ENCODE data around the gene ANO8.
"Not testable (repeated sequence)": the region's sequence is repeated elsewhere in the genome, so short reads cannot be mapped to it uniquely, and the experiment has no call there.

The ANO8 gene

DNA sequence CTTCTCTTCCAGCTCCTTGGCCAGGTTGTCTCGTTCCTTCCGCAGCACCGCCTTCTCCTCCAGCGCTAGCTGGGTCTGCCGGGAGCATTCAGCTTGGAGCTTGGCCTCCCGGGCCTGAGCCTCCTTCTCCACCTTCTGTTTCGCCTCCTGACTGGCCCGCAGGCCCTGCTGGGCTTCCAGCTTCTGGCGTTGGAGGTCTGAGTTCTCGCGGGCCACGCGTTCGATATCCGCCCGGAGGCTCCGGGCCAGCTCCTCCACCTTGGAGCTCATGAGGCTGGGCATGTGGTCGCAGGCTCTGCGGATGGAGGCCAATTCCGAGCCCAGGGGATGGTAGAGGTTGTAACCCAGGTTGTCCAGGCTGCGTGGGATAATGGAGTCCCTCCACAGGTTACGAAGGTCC lies 30.7 kb upstream of the ANO8 start:
- no peak overlapping the region for H3K4me3 ChIP-seq (ENCODE audit: low read length)
- TF ChIP-seq CTCF (IDR thresholded peaks at IDR 0.05; ENCODE audit: insufficient read depth, low read depth, low read length, missing control alignments) = no peak
- no peak for DNase-seq (ENCODE audit: low read depth)

DNA sequence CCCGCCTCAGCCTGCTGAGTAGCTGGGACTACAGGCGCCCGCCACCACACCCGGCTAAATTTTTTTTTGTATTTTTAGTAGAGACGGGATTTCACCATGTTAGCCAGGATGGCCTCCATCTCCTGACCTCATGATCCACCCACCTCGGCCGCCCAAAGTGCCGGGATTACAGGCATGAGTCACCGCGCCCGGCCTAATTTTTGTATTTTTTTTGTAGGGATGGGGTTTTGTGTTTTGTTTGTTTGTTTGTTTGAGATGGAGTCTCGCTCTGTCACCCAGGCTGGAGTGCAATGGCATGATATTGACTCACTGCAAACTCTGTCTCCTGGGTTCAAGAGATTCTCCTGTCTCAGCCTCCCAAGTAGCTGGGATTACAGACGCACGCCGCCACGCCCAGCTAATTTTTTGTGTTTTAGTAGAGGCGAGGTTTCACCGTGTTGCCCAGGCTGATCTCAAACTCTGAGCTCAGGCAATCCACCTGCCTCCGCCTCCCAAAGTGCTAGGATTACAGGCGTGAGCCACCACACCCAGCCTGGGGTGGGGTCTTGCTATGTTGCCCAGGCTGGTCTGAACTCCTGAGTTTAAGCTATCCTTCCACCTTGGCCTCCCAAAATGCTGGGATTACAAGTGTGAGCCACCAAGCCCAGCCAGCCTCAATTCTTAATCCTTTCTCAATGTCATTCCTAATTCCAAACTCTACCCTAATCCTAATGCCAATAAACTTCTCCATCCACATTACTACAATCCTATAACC lies 29.4 kb upstream of the ANO8 start:
- H3K4me3 ChIP-seq (ENCODE audit: low read length); DNase-seq (ENCODE audit: low read depth): not testable (repeated sequence)

DNA sequence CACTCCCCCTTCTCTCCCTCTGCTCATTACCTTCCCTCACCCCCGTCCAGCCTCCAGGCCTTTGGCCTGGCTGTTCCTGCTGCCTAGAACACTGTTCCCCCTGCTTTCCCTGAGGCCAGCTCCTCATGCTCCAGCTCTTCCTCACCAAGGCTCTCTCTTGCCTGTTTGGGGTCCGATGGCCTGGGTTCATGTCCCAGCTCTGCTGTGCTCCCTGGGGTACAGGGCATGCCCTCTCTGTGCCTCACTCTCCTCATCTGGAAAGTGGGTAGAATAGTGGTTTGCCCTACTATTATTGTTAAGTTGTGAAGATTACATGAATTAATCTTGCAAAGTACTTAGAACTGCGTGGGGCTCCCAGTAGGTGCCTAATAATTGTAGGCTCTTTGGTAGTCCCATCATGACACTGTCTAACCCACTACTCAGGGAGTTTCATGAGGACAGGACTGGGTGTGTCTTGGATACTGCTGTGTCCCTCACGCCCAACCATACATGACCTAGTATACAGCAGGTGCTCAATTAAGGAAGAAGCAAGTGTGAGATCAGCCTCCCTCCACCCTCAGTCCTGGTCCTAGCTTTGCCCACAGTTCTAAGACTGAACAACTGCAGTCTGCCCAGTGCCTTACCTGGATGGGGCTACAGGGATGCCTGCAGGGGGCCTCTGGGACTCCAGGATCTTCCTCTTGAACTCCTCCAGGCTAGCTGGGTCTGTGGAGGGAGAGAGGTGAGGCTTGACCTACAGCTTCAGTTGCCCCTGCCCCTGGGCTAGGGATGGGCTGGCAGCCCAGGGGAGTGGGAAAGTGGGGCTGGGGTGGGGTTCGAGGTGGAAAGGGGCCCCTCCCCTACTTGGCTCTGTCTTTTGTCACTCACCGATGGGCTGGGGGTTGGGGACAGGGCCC lies 25.5 kb upstream of the ANO8 start:
- no peak for DNase-seq (ENCODE audit: low read depth)
- no peak overlapping the region for H3K4me3 ChIP-seq (ENCODE audit: low read length)
- no peak for TF ChIP-seq CTCF (IDR thresholded peaks at IDR 0.05; ENCODE audit: insufficient read depth, low read depth, low read length, missing control alignments)

- no peak for DNase-seq (ENCODE audit: low read depth)
Observed at GRCh38 chr19:17358395-17358794, 23.7 kb upstream of the ANO8 start.

DNA sequence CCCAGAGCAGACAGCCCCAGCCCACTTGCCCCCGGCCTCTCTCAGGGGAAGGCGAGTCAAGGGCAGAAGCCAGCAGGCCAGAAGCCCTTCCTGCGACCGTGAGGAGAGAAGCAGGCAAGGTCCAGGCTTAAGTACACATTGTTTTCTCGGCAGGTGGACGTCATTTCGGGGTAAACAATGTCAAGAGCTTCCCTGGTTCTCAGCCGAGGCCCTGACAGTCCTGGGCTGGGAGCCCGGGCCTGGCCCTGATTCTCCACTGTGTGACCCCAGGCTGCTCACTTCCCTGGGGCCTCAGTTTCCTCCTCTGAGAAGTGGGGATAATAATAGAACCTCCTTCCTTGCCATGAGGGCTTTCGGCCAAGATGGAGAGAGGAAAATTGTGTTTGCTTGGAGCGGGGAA lies 23.1 kb upstream of the ANO8 start:
- TF ChIP-seq CTCF (IDR thresholded peaks at IDR 0.05; ENCODE audit: insufficient read depth, low read depth, low read length, missing control alignments) = no peak
- no peak overlapping the region for H3K4me3 ChIP-seq (ENCODE audit: low read length)
- no peak for DNase-seq (ENCODE audit: low read depth)

More at GRCh38 chr19:17358395-17358794, 23.7 kb upstream of the ANO8 start:
- H3K4me3 ChIP-seq (ENCODE audit: low read length) = no peak overlapping the region
- no peak for TF ChIP-seq CTCF (IDR thresholded peaks at IDR 0.05; ENCODE audit: insufficient read depth, low read depth, low read length, missing control alignments)

GRCh38 chr19:17357078-17357666 lies 22.5 kb upstream of the ANO8 start:
- no peak overlapping the region for H3K4me3 ChIP-seq (ENCODE audit: low read length)
- TF ChIP-seq CTCF (IDR thresholded peaks at IDR 0.05; ENCODE audit: insufficient read depth, low read depth, low read length, missing control alignments) = no peak
- DNase-seq (ENCODE audit: low read depth) = no peak

DNA sequence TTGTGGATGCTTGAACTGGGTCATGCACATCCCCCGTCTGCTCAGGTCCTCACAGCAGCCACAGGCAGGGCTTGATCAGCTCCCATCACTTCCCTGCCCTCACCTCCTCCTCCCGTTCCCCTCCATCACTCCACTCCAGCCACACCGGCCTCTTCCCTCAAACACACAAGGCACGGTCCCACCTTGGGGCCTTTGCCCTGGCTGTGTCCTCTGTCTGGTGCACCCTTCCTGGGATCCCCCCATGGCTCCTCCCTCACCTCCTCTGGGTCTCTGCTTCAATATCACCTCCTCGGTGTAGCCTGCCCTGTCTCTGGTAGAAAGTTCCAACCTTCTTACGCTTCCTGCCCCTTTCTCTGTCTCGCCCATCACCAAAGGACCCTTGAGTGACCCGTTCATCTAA lies 18.7 kb upstream of the ANO8 start:
- DNase-seq (ENCODE audit: low read depth) = no peak
- no peak for TF ChIP-seq CTCF (IDR thresholded peaks at IDR 0.05; ENCODE audit: insufficient read depth, low read depth, low read length, missing control alignments)
- H3K4me3 ChIP-seq (ENCODE audit: low read length) = no peak overlapping the region
